Lower lobe of right lung (tissue), 2 donors: Measurements from ENCODE around the gene BCDIN3D. TPM values are rescaled to one million over a fixed set of nuclear protein-coding genes. Genes with fewer than 3 reads are reported as not detected.

ENCODE experiments used
- ATAC-seq, 2 donors: fragments of 200-7000 bp; cut with Tn5 transposase; one replicate each; pipeline ENCODE4 v1.9.1; 2020 to 2022; ENCODE audit warnings: mild to moderate bottlenecking in 2 of 2, moderate library complexity in 2 of 2
- DNase-seq: peaks from one replicate; pipeline ENCODE4 v3.0.0-alpha.2; 2020
- H3K27ac ChIP-seq: fragments of 200-600 bp; one replicate; pipeline ENCODE4 v1.8.0; 2022
- H3K27me3 ChIP-seq: fragments of 200-600 bp; one replicate; pipeline ENCODE4 v1.8.0; 2022; ENCODE audit warnings: low read depth
- H3K36me3 ChIP-seq: fragments of 200-600 bp; one replicate; pipeline ENCODE4 v1.8.0; 2022; ENCODE audit warnings: mild to moderate bottlenecking
- H3K4me1 ChIP-seq: fragments of 200-600 bp; one replicate; pipeline ENCODE4 v1.8.0; 2022
- H3K4me3 ChIP-seq: fragments of 200-600 bp; one replicate; pipeline ENCODE4 v1.8.0; 2022; ENCODE audit warnings: mild to moderate bottlenecking
- H3K9me3 ChIP-seq: fragments of 200-600 bp; one replicate; pipeline ENCODE4 v1.8.0; 2022
- CTCF ChIP-seq: fragments of 200-600 bp; IDR thresholded peaks from one replicate; pipeline ENCODE4 v1.8.0; 2022; ENCODE audit warnings: antibody characterized with exemption, mild to moderate bottlenecking
- intact Hi-C: fragments of 100-400 bp; cut with DNase I; formaldehyde crosslinking; loops from one replicate; pipeline ENCODE4 v1.11.0; 2022
- total RNA-seq: library from RNA; stranded (reverse); fragmentation: NEBNext Ultra II Directional; extraction: Animal tissue kit (Norgen Biotek cat#: 25700); gene quantifications from one replicate; pipeline ENCODE4 v1.2.1, GENCODE V29; 2021
- donor health status: DM: no; HTN: yes; CAD: no; lungs with severe emphysema.

Gene BCDIN3D
- total RNA-seq, 1 donor from 2014 or later = 5.1 TPM

GRCh38 chr12:49818241-49818895 lies 24.5 kb downstream of the BCDIN3D start:
- ATAC-seq = no peak
- Histone ChIP-seq H3K36me3 (no peaks in the 10 kb centered on the region), H3K4me3 (no peak overlapping the region), H3K27ac (no peak overlapping the region), H3K9me3 (no peaks in the 10 kb centered on the region), H3K27me3 (no peaks in the 10 kb centered on the region), H3K4me1 (peaks cover 16% of the 10 kb centered on the region)
- DNase-seq = no peak
- intact Hi-C loops = no loop called here
- no peak for TF ChIP-seq CTCF

GRCh38 chr12:49813131-49813530 lies 29.8 kb downstream of the BCDIN3D start:
- Histone ChIP-seq H3K4me1 (peaks cover 24% of the 10 kb centered on the region), H3K36me3 (peaks cover 4% of the 10 kb centered on the region), H3K27me3 (no peaks in the 10 kb centered on the region), H3K4me3 (no peak overlapping the region), H3K9me3 (no peaks in the 10 kb centered on the region), H3K27ac (no peak overlapping the region)
- DNase-seq (no peak), ATAC-seq (no peak)
- TF ChIP-seq CTCF = no peak
- intact Hi-C loops = no loop called here

- H3K36me3 ChIP-seq = peaks cover 11% of the 10 kb centered on the region
- TF ChIP-seq CTCF = no peak
- peaks cover 29% of the 10 kb centered on the region for H3K4me1 ChIP-seq
- H3K27me3 ChIP-seq = no peaks in the 10 kb centered on the region
- ATAC-seq (no peak), DNase-seq (no peak)
- H3K9me3 ChIP-seq = no peaks in the 10 kb centered on the region
- H3K27ac ChIP-seq = no peak overlapping the region
- no peak overlapping the region for H3K4me3 ChIP-seq
- intact Hi-C loops = no loop called here
Measured at GRCh38 chr12:49811961-49812401, 30.9 kb downstream of the BCDIN3D start.

DNA sequence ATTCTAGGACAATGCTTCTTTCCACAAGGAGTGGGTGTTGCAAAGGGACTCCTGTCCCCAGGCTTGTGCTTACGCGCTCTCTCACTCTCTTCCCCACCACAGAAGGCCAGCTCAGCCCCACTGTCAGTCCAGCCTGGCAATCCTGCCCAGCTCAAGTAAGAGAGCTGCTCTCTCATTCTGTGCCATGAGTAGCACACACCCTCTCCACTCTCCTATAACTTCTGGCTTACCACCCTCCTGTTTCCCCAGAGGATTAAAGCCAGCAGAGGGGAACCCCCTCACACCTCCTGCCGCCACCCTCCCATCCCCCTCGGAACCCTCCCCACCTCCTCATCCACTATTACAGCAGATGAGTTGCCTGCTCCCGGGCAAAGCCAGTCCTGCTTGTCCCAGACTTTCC lies 31.8 kb downstream of the BCDIN3D start:
- H3K27me3 ChIP-seq = no peaks in the 10 kb centered on the region
- ATAC-seq (no peak), DNase-seq (no peak)
- no peaks in the 10 kb centered on the region for H3K9me3 ChIP-seq
- H3K36me3 ChIP-seq = peaks cover 11% of the 10 kb centered on the region
- H3K4me1 ChIP-seq = peaks cover 29% of the 10 kb centered on the region
- no peak for TF ChIP-seq CTCF
- H3K4me3 ChIP-seq = no peak overlapping the region
- intact Hi-C loops = no loop called here
- no peak overlapping the region for H3K27ac ChIP-seq

GRCh38 chr12:49809906-49810389 lies 33.0 kb downstream of the BCDIN3D start:
- Histone ChIP-seq H3K4me1 (peaks cover 29% of the 10 kb centered on the region), H3K27me3 (no peaks in the 10 kb centered on the region), H3K36me3 (peaks cover 18% of the 10 kb centered on the region), H3K9me3 (no peaks in the 10 kb centered on the region), H3K4me3 (no peak overlapping the region), H3K27ac (peak overlapping the region; percentile 81)
- TF ChIP-seq CTCF = no peak
- intact Hi-C loops = no loop called here
- ATAC-seq = no peak
- DNase-seq = no peak
